OCI-LY1 (cell line): ENCODE measurements around the gene CCN6.

Experiments used
- EZH2 ChIP-seq: fragments of 200-600 bp; sonication (generic), shearing (Covaris generic); IDR thresholded peaks from 2 replicates; pipeline ENCODE4 v1.8.0; 2017; ENCODE audit warnings: borderline replicate concordance, mixed run types, mild to moderate bottlenecking, antibody characterized with exemption, low read length, moderate library complexity, mixed read lengths
- TF ChIP-seq, protein P1 (sequence below): fragments of 200-600 bp; sonication (generic), shearing (Covaris generic); IDR thresholded peaks from 2 replicates; pipeline ENCODE4 v1.5.1; 2017; ENCODE audit warnings: mild to moderate bottlenecking, antibody characterized with exemption, low read length, moderate library complexity, mixed read lengths

DNA sequence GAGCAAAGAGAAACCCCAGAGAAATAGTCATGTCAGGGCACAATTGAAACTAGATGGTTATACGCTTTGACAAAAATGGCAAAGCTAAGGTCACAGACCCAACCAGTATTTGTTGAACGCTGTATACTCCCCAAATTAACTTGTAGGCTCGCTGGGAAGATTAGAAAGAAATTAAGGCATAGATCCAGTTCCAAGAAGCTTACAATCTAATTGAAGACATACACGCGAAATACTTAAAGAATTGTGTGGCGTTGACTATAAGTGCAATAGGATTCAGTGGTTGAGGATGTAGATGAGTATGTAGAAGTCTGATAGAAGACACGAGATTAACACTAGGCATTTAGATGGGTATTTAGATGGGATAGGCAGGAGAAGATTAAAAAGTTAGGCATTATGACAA is 34.0 kb downstream of the CCN6 start:
- TF ChIP-seq, protein P1, sequence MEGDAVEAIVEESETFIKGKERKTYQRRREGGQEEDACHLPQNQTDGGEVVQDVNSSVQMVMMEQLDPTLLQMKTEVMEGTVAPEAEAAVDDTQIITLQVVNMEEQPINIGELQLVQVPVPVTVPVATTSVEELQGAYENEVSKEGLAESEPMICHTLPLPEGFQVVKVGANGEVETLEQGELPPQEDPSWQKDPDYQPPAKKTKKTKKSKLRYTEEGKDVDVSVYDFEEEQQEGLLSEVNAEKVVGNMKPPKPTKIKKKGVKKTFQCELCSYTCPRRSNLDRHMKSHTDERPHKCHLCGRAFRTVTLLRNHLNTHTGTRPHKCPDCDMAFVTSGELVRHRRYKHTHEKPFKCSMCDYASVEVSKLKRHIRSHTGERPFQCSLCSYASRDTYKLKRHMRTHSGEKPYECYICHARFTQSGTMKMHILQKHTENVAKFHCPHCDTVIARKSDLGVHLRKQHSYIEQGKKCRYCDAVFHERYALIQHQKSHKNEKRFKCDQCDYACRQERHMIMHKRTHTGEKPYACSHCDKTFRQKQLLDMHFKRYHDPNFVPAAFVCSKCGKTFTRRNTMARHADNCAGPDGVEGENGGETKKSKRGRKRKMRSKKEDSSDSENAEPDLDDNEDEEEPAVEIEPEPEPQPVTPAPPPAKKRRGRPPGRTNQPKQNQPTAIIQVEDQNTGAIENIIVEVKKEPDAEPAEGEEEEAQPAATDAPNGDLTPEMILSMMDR: no peak
- TF ChIP-seq EZH2: no peak
